H1 (cell line): Measurements from ENCODE around the gene HEPHL1. TPM values are rescaled to one million over a fixed set of nuclear protein-coding genes. Genes with fewer than 3 reads are reported as not detected.
"Not testable (repeated sequence)": the region's sequence is repeated elsewhere in the genome, so short reads cannot be mapped to it uniquely, and the experiment has no call there.

Experiments used
- CTCF ChIA-PET: fragments of 300-600 bp; sonication (Branson Sonifier 250); formaldehyde crosslinking; loops from one replicate; lab custom pipeline; 2021; ENCODE audit not compliant: partially characterized antibody; lab: Charles Lee
- POLR2A ChIA-PET: fragments of 300-600 bp; sonication (Branson Sonifier 250); formaldehyde crosslinking; loops from one replicate; lab custom pipeline; 2021; ENCODE audit warnings: inconsistent platforms; ENCODE audit not compliant: partially characterized antibody; lab: Charles Lee
- DNase-seq, 2 experiments: peaks; one replicate each; pipeline versions ENCODE4 v3.0.0 to v3.0.0-alpha.2; 2010 to 2022; ENCODE audit warnings: low spot score in 2 of 2, low read depth in 1 of 2, mixed read lengths in 1 of 2
- FAIRE-seq: peaks from 2 replicates; lab custom pipeline; 2011; peaks lifted over from hg19 to GRCh38; lab: Jason Lieb, UNC
- H2AFZ ChIP-seq: 2 replicates; pipeline ENCODE4 v1.8.1; 2012; ENCODE audit warnings: low read length, inconsistent platforms
- H2AK5ac ChIP-seq: 2 replicates; pipeline ENCODE4 v1.6.1; 2013; ENCODE audit warnings: low read depth, low read length
- H2BK120ac ChIP-seq: replicated peaks from 2 replicates; pipeline ENCODE3; 2013; ENCODE audit warnings: low read depth, low read length, inconsistent platforms
- H2BK12ac ChIP-seq: 2 replicates; pipeline ENCODE4 v1.6.1; 2013; ENCODE audit warnings: low read depth, low read length
- H2BK15ac ChIP-seq: 2 replicates; pipeline ENCODE4 v1.6.1; 2013; ENCODE audit warnings: low read length
- H2BK20ac ChIP-seq: 2 replicates; pipeline ENCODE4 v1.6.1; 2013; ENCODE audit warnings: low read length
- H2BK5ac ChIP-seq: 2 replicates; pipeline ENCODE4 v1.6.1; 2013; ENCODE audit warnings: low read depth, low read length
- H3K14ac ChIP-seq: 2 replicates; pipeline ENCODE4 v1.6.1; 2013; ENCODE audit warnings: inconsistent platforms; ENCODE audit not compliant: insufficient read length
- H3K18ac ChIP-seq: 2 replicates; pipeline ENCODE4 v1.6.1; 2013; ENCODE audit warnings: low read length; ENCODE audit errors: extremely low read depth
- H3K23ac ChIP-seq: 2 replicates; pipeline ENCODE4 v1.6.1; 2013; ENCODE audit warnings: inconsistent platforms; ENCODE audit not compliant: insufficient read length
- H3K23me2 ChIP-seq: 2 replicates; pipeline ENCODE4 v1.6.1; 2013; ENCODE audit warnings: low read depth, low read length
- H3K27ac ChIP-seq: 2 replicates; pipeline ENCODE4 v1.6.1; 2011; ENCODE audit warnings: low read depth, low read length, inconsistent platforms
- H3K27me3 ChIP-seq, 4 experiments: replicated peaks in 1 of 4; 1 replicate in 1 of 4; 2 replicates in 3 of 4; pipeline versions ENCODE4 v1.6.1 to v1.8.1; 2011 to 2013; ENCODE audit warnings: low read length in 3 of 4, mild to moderate bottlenecking in 3 of 4, inconsistent platforms in 2 of 4, mixed read lengths in 2 of 4, moderate library complexity in 1 of 4; ENCODE audit not compliant: control insufficient read depth in 3 of 4, insufficient read depth in 3 of 4; ENCODE audit errors: extremely low read depth in 1 of 4
- H3K36me3 ChIP-seq, 4 experiments: 2 replicates each; pipeline versions ENCODE4 v1.6.1 to v1.8.1; 2011 to 2013; ENCODE audit warnings: mild to moderate bottlenecking in 4 of 4, low read length in 3 of 4, moderate library complexity in 2 of 4, control low read depth in 1 of 4, inconsistent platforms in 1 of 4; ENCODE audit not compliant: insufficient read depth in 4 of 4, control insufficient read depth in 2 of 4
- H3K4ac ChIP-seq: replicated peaks from 2 replicates; pipeline ENCODE3; 2013; ENCODE audit warnings: low read length, low read depth, mixed read lengths, inconsistent platforms; ENCODE audit not compliant: insufficient read length
- H3K4me1 ChIP-seq, 4 experiments: replicated peaks in 1 of 4; 1 replicate in 1 of 4; 2 replicates in 3 of 4; pipeline versions ENCODE4 v1.6.1 to v1.8.1; 2011 to 2013; ENCODE audit warnings: low read length in 3 of 4, inconsistent platforms in 2 of 4, mixed read lengths in 1 of 4; ENCODE audit not compliant: insufficient read depth in 4 of 4, control insufficient read depth in 3 of 4
- H3K4me2 ChIP-seq, 2 experiments: 2 replicates each; pipeline versions ENCODE4 v1.6.1 to v1.8.1; 2011 to 2013; ENCODE audit warnings: low read depth in 2 of 2, low read length in 2 of 2, control low read depth in 1 of 2, inconsistent platforms in 1 of 2, mild to moderate bottlenecking in 1 of 2; ENCODE audit not compliant: insufficient read depth in 1 of 2
- H3K4me3 ChIP-seq, 4 experiments: fragments of 200-600, 300-600 bp in 1 of 4; sonication (generic), shearing (Covaris generic), sonication (Bioruptor Twin) in 1 of 4; 2 replicates each; pipeline versions ENCODE4 v1.5.1 to v1.8.1; 2011 to 2016; ENCODE audit warnings: low read length in 4 of 4, low read depth in 3 of 4, control low read depth in 2 of 4, inconsistent platforms in 2 of 4, mild to moderate bottlenecking in 2 of 4, mixed read lengths in 1 of 4, moderate library complexity in 1 of 4; ENCODE audit not compliant: insufficient read depth in 2 of 4; ENCODE audit errors: extremely low read depth in 1 of 4
- H3K56ac ChIP-seq: replicated peaks from 2 replicates; pipeline ENCODE3; 2013; ENCODE audit warnings: low read depth, mild to moderate bottlenecking, mixed read lengths, low read length, inconsistent platforms; ENCODE audit not compliant: insufficient read length
- H3K79me1 ChIP-seq: 2 replicates; pipeline ENCODE4 v1.6.1; 2013; ENCODE audit warnings: low read depth, low read length, control low read depth
- H3K79me2 ChIP-seq, 2 experiments: 2 replicates each; pipeline versions ENCODE4 v1.6.1 to v1.8.1; 2012 to 2013; ENCODE audit warnings: low read length in 2 of 2, mild to moderate bottlenecking in 2 of 2, inconsistent platforms in 1 of 2; ENCODE audit not compliant: insufficient read depth in 2 of 2, control insufficient read depth in 1 of 2
- H3K9ac ChIP-seq, 4 experiments: replicated peaks in 1 of 4; 1 replicate in 1 of 4; 2 replicates in 3 of 4; pipeline versions ENCODE4 v1.6.1 to v1.8.1; 2011 to 2013; ENCODE audit warnings: low read depth in 3 of 4, low read length in 3 of 4, control low read depth in 2 of 4, mild to moderate bottlenecking in 2 of 4, moderate library complexity in 2 of 4, inconsistent platforms in 1 of 4; ENCODE audit errors: extremely low read depth in 1 of 4
- H3K9me3 ChIP-seq, 2 experiments: 2 replicates each; pipeline versions ENCODE4 v1.6.1 to v1.8.1; 2012 to 2013; ENCODE audit warnings: mild to moderate bottlenecking in 2 of 2, moderate library complexity in 2 of 2, control low read depth in 1 of 2, inconsistent platforms in 1 of 2, low read depth in 1 of 2, low read length in 1 of 2, mixed read lengths in 1 of 2; ENCODE audit not compliant: insufficient read depth in 2 of 2
- H4K20me1 ChIP-seq, 2 experiments: replicated peaks in 1 of 2; 2 replicates each; pipeline versions ENCODE3 to v1.8.1; 2011 to 2013; ENCODE audit warnings: inconsistent platforms in 2 of 2, low read length in 2 of 2, mild to moderate bottlenecking in 1 of 2; ENCODE audit not compliant: insufficient read depth in 2 of 2, control insufficient read depth in 1 of 2
- H4K5ac ChIP-seq: 2 replicates; pipeline ENCODE4 v1.6.1; 2013; ENCODE audit warnings: low read length, low read depth, mixed read lengths, inconsistent platforms; ENCODE audit not compliant: insufficient read length
- H4K8ac ChIP-seq: 2 replicates; pipeline ENCODE4 v1.8.0; 2013; ENCODE audit warnings: mild to moderate bottlenecking, moderate library complexity, low read length, inconsistent platforms; ENCODE audit not compliant: insufficient read depth; ENCODE audit errors: extremely low read depth
- H4K91ac ChIP-seq: replicated peaks from 2 replicates; pipeline ENCODE3; 2013; ENCODE audit warnings: low read length, mixed read lengths, inconsistent platforms; ENCODE audit not compliant: insufficient read length
- WGBS, 2 experiments: shearing (Covaris generic) in 1 of 2; methylation state at CpG; one replicate each; pipeline versions ENCODE4 v1.1.6 to v1.1.7; 2013 to 2015; ENCODE audit warnings: low lambda C conversion rate in 2 of 2, mixed read lengths in 2 of 2, inconsistent platforms in 1 of 2, low coverage in 1 of 2, missing lambda C conversion rate in 1 of 2; ENCODE audit not compliant: insufficient replicate concordance in 2 of 2, insufficient coverage in 1 of 2, insufficient read length in 1 of 2; ENCODE audit errors: extremely low coverage in 1 of 2, missing lambda C conversion rate in 1 of 2; 5-methylcytosine and 5-hydroxymethylcytosine counted together
- polyA plus RNA-seq, 7 experiments: library from polyadenylated mRNA; depleted of rRNA in 3 of 7; stranded (reverse) in 5 of 7; unstranded in 2 of 7; fragments of >200 nt in 5 of 7; fragments of 200-250 nt in 2 of 7; gene quantifications; 1 replicate in 5 of 7; 2 replicates in 1 of 7; 4 replicates in 1 of 7; pipeline versions ENCODE4 v1.2.1 to v1.2.3, GENCODE V29; 2011 to 2013; ENCODE audit warnings: missing spikeins in 2 of 7, mixed read lengths in 2 of 7
- total RNA-seq: library from RNA; stranded (reverse); fragmentation: NEBNext Ultra II Directional; extraction: Animal tissue kit (Norgen Biotek cat#: 25700); gene quantifications from 2 replicates; pipeline ENCODE4 v1.2.1, GENCODE V29; 2021

Gene HEPHL1
- total and polyA plus RNA-seq, 2 of the 8 experiments (the other 6 are each of a cell fraction or from before 2014, with no cell fraction given), result 0.09 to 0.11 TPM

- not testable (repeated sequence) for H4K91ac ChIP-seq, H3K4me3 ChIP-seq, H3K56ac ChIP-seq, H2BK120ac ChIP-seq, H3K79me1 ChIP-seq, H4K20me1 ChIP-seq, H3K14ac ChIP-seq, H2BK15ac ChIP-seq, H3K9ac ChIP-seq, H4K5ac ChIP-seq, H3K79me2 ChIP-seq, H3K27me3 ChIP-seq, H3K23ac ChIP-seq, DNase-seq, H3K27ac ChIP-seq, H2AK5ac ChIP-seq, H4K8ac ChIP-seq, H2BK12ac ChIP-seq, H3K36me3 ChIP-seq, H3K4ac ChIP-seq, H2AFZ ChIP-seq, H3K23me2 ChIP-seq, H3K9me3 ChIP-seq, FAIRE-seq
- Histone ChIP-seq H3K18ac (peak overlapping the region; percentile 71; the same call in 1 of the 2 replicates), H2BK5ac (peak overlapping the region; percentile 68; the same call in 1 of the 2 replicates), H2BK20ac (peak overlapping the region; percentile 13; the same call in 1 of the 2 replicates), H3K4me1 (peaks cover 5 to 19% (median 12%) of the 10 kb centered on the region in 4 experiments; a peak in 6 of 7 replicates), H3K4me2 (peak overlapping the region; percentile 21 to 29; a peak in 3 of 4 replicates)
- ChIA-PET POLR2A (interaction anchor here (2.3 to 3.3 kb wide), 2 partner anchors 8 to 11 kb away, joined by 8 to 32 read pairs; partner anchors contain the start of gene PANX1), CTCF (interaction anchor here (0.6 to 1.3 kb wide), 2 partner anchors 8 to 63 kb away, joined by 3 to 4 read pairs; partner anchors contain the start of gene PANX1)
- WGBS, 2 experiments, result 60% methylated on average over 2 of the region's 2 CpGs; no CpG with 5 or more reads in 1 of the 2 experiments
These were observed 99.4 kb downstream of the HEPHL1 start for GRCh38 chr11:94120516-94120915.
